Body of pancreas (tissue), 4 donors: ENCODE measurements around the gene ROR1. TPM values are rescaled to one million over a fixed set of nuclear protein-coding genes. Genes with fewer than 3 reads are reported as not detected.
"Not testable (repeated sequence)": the region's sequence is repeated elsewhere in the genome, so short reads cannot be mapped to it uniquely, and the experiment has no call there.

ENCODE experiments used
- ATAC-seq: fragments of 150-250 bp; one replicate; pipeline ENCODE4 v1.9.1; 2016
- DNase-seq, 4 donors: peaks; one replicate each; pipeline ENCODE4 v3.0.0-alpha.2; 2019
- H3K27ac ChIP-seq, 4 donors: fragments of 200-600 bp; sonication (generic); 1 replicate in 3 of 4; 2 replicates in 1 of 4; pipeline versions ENCODE4 v1.5.1 to v1.6.1; 2016 to 2019; ENCODE audit warnings: mild to moderate bottlenecking in 1 of 4, mixed read lengths in 1 of 4, moderate library complexity in 1 of 4
- H3K27me3 ChIP-seq, 2 donors: fragments of 200-600 bp; sonication (generic); one replicate each; pipeline ENCODE4 v1.6.0; 2016; ENCODE audit warnings: mild to moderate bottlenecking in 1 of 2
- H3K36me3 ChIP-seq, 2 donors: fragments of 200-600 bp; sonication (generic); replicated peaks in 1 of 2; 2 replicates each; pipeline ENCODE4 v1.5.1; 2016; ENCODE audit warnings: low read depth in 2 of 2; ENCODE audit not compliant: insufficient read depth in 1 of 2
- H3K4me1 ChIP-seq: fragments of 200-600 bp; sonication (generic); one replicate; pipeline ENCODE4 v1.6.0; 2016
- H3K4me3 ChIP-seq, 2 donors: fragments of 200-600 bp; sonication (generic); 1 replicate in 1 of 2; 2 replicates in 1 of 2; pipeline ENCODE4 v1.5.1; 2016 to 2019
- H3K9me3 ChIP-seq, 3 donors: fragments of 200-600 bp; sonication (generic); 1 replicate in 2 of 3; 2 replicates in 1 of 3; pipeline ENCODE4 v1.5.1; 2016
- CTCF ChIP-seq, 7 experiments: fragments of 450-650 bp in 4 of 7; fragments of 200-600 bp in 3 of 7; sonication (generic) in 3 of 7; IDR thresholded peaks; one replicate each; pipeline ENCODE4 v1.5.1; 2016 to 2019; ENCODE audit warnings: antibody characterized with exemption in 7 of 7
- POLR2A ChIP-seq, 3 donors: fragments of 450-650 bp; IDR thresholded peaks; one replicate each; pipeline ENCODE4 v1.6.1; 2016; ENCODE audit warnings: antibody characterized with exemption in 3 of 3, mild to moderate bottlenecking in 2 of 3
- WGBS, 2 donors: methylation state at CpG; one replicate each; pipeline ENCODE4 v1.1.5; 2017; 5-methylcytosine and 5-hydroxymethylcytosine counted together
- intact Hi-C: fragments of 100-400 bp; cut with DNase I; formaldehyde crosslinking; loops from one replicate; pipeline ENCODE4 v1.15.1; 2023
- total RNA-seq, 2 donors: library from RNA; depleted of rRNA; stranded (reverse); fragments of >200 nt; gene quantifications; one replicate each; pipeline ENCODE4 v1.1.0, GENCODE V29; 2016

The ROR1 gene
- total RNA-seq, 2 donors from 2014 or later = 26.7 to 56.0 TPM

- no peak overlapping the region for H3K27ac ChIP-seq
- no peak for DNase-seq
- H3K4me1 ChIP-seq = no peaks in the 10 kb centered on the region
- intact Hi-C loops = no loop called here
- H3K9me3 ChIP-seq = no peaks in the 10 kb centered on the region
- TF ChIP-seq POLR2A (IDR thresholded peaks at IDR 0.05) = no peak
- TF ChIP-seq CTCF (IDR thresholded peaks at IDR 0.05) = no peak
- no peak for ATAC-seq
- no peaks in the 10 kb centered on the region for H3K36me3 ChIP-seq
- H3K4me3 ChIP-seq = no peak overlapping the region
- H3K27me3 ChIP-seq = no peaks in the 10 kb centered on the region
- WGBS, 2 donors = 81 to 90% methylated on average over 2 of the region's 2 CpGs
Measured at GRCh38 chr1:64209221-64209620, 435.4 kb downstream of the ROR1 start.

DNA sequence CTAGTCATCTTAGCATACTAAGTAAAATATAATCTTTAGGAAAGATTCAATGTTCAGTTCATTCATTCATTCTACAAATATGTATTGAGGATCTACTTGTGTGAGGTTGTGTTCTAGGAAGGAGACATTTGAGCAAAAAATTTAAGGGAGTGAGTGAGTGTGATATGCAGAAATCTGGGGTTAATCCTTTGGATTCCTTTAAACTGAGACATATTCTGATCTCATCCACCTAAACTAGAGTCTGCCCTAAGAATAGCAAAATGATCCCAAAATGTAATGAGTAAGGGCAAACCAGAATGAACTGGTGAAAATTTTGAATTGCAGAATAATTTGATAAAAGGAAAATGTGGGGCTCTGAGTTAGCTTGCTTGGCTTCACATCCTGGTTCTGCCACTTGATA lies 438.2 kb downstream of the ROR1 start:
- no peaks in the 10 kb centered on the region for H3K27me3 ChIP-seq
- ATAC-seq = no peak
- H3K9me3 ChIP-seq = no peaks in the 10 kb centered on the region
- no peaks in the 10 kb centered on the region for H3K36me3 ChIP-seq
- TF ChIP-seq CTCF (IDR thresholded peaks at IDR 0.05) = no peak
- TF ChIP-seq POLR2A (IDR thresholded peaks at IDR 0.05) = no peak
- no peak overlapping the region for H3K4me3 ChIP-seq
- no peaks in the 10 kb centered on the region for H3K4me1 ChIP-seq
- intact Hi-C loops = no loop called here
- no peak for DNase-seq
- H3K27ac ChIP-seq = no peak overlapping the region

- no peaks in the 10 kb centered on the region for H3K36me3 ChIP-seq
- intact Hi-C loops = no loop called here
- H3K27ac ChIP-seq = no peak overlapping the region
- ATAC-seq (no peak), DNase-seq (no peak)
- TF ChIP-seq CTCF (IDR thresholded peaks at IDR 0.05) (no peak), POLR2A (IDR thresholded peaks at IDR 0.05) (no peak)
- WGBS, 2 donors = 80 to 90% methylated on average over 3 of the region's 3 CpGs
- H3K4me1 ChIP-seq = no peaks in the 10 kb centered on the region
- H3K9me3 ChIP-seq = no peaks in the 10 kb centered on the region
- no peaks in the 10 kb centered on the region for H3K27me3 ChIP-seq
- no peak overlapping the region for H3K4me3 ChIP-seq
Measured at GRCh38 chr1:64215576-64215975, 441.8 kb downstream of the ROR1 start.

- Histone ChIP-seq H3K27me3 (no peaks in the 10 kb centered on the region), H3K4me3 (no peak overlapping the region), H3K36me3 (no peaks in the 10 kb centered on the region), H3K4me1 (no peaks in the 10 kb centered on the region), H3K9me3 (no peaks in the 10 kb centered on the region), H3K27ac (no peak overlapping the region)
- TF ChIP-seq CTCF (IDR thresholded peaks at IDR 0.05) (no peak), POLR2A (IDR thresholded peaks at IDR 0.05) (no peak)
- DNase-seq (no peak), ATAC-seq (no peak)
- 80 to 84% methylated on average over 5 of the region's 5 CpGs for WGBS, 2 donors
- intact Hi-C loops = no loop called here
Measured at GRCh38 chr1:64220241-64220640, 446.4 kb downstream of the ROR1 start.

DNA sequence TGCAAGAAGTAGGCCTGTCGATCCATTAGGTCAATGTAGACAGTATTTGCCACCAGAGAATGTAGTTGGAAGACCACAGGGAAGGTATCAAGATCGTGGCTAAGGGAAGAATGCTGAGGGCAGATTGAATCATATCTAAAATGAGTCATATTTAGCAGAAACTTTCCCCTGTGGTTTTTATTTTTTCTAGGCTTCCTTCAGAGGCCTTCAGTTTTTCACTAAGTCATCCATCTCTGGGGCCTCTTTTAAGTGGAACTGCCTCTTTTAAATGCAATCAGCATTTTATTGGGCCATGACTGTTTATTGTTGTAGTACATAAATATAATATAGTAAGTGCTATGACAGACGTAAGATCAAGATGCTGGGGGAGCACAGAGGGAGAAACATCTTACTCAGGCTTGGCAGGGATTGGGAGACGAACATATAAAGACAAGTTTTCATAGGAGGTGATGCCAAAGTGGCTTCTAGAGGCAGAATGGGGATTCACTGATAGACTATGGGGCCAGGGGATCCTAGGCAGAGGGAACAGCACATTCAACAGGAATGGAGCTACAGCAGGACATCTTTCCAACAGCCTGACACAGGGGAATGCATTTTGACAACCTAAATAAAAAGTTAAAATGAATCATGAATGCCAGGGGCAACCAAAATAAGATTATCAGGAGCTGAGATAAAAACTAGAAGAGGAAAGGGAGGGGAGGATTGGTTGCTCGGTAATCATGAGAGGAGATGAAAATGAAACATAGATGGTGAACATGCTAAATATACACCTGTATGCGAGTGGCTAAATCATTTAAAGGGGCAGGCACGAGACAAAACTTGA lies 449.7 kb downstream of the ROR1 start:
- DNase-seq (no peak), ATAC-seq (no peak)
- no peaks in the 10 kb centered on the region for H3K4me1 ChIP-seq
- no peak overlapping the region for H3K27ac ChIP-seq
- intact Hi-C loops = no loop called here
- H3K9me3 ChIP-seq = no peaks in the 10 kb centered on the region
- no peak overlapping the region for H3K4me3 ChIP-seq
- no peaks in the 10 kb centered on the region for H3K36me3 ChIP-seq
- no peak for TF ChIP-seq POLR2A (IDR thresholded peaks at IDR 0.05)
- no peaks in the 10 kb centered on the region for H3K27me3 ChIP-seq
- 74 to 76% methylated on average over 7 of the region's 7 CpGs for WGBS, 2 donors

- WGBS, 2 donors = 94 to 97% methylated on average over 7 of the region's 7 CpGs
- DNase-seq, H3K36me3 ChIP-seq, H3K4me3 ChIP-seq, H3K27me3 ChIP-seq, H3K4me1 ChIP-seq, H3K9me3 ChIP-seq, ATAC-seq, intact Hi-C loops, H3K27ac ChIP-seq: not testable (repeated sequence)
Measured at GRCh38 chr1:64224236-64224635, 450.4 kb downstream of the ROR1 start.
